Sigmoid colon (tissue), 4 donors: ENCODE measurements around the gene CTAGE8.
"Not testable (repeated sequence)": the region's sequence is repeated elsewhere in the genome, so short reads cannot be mapped to it uniquely, and the experiment has no call there.

Experiments used
- EP300 ChIP-seq, 4 donors: sonication (generic); formaldehyde crosslinking; IDR thresholded peaks; one replicate each; pipeline ENCODE4 v1.6.1; 2017; ENCODE audit warnings: antibody characterized with exemption in 4 of 4
- POLR2A ChIP-seq, 2 donors: fragments of 450-650 bp; IDR thresholded peaks; one replicate each; pipeline ENCODE4 v1.6.1; 2016; ENCODE audit warnings: antibody characterized with exemption in 2 of 2, mild to moderate bottlenecking in 2 of 2, moderate library complexity in 2 of 2
- TF ChIP-seq, protein P1 (sequence below), 4 experiments: fragments of 450-650 bp in 3 of 4; fragments of 200-600 bp in 1 of 4; IDR thresholded peaks; one replicate each; pipeline ENCODE4 v1.5.1; 2016 to 2019; ENCODE audit warnings: antibody characterized with exemption in 4 of 4, mild to moderate bottlenecking in 3 of 4, moderate library complexity in 2 of 4

DNA sequence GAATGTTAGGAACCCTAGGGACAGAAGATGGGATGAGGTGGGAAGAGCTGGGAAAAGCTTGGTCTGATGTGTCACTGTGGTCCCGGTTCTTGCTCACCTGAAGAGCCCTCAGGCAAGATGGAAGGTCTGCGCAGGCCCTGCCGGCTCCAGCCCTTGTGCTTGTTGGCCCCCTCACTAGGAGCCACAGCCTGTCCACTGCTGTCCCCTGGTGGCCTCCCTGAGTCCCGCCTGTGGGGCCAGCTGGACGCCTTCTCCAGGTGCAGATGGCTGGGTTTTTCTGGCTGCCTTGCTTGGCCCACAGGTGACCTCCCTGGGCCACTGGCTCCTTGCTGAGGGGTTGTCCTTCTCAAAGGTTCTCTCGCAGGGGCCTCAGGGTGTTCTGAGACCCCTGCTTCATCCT lies 14.6 kb upstream of the CTAGE8 start:
- not testable (repeated sequence) for TF ChIP-seq EP300, POLR2A (IDR thresholded peaks at IDR 0.05)
- TF ChIP-seq, protein P1, sequence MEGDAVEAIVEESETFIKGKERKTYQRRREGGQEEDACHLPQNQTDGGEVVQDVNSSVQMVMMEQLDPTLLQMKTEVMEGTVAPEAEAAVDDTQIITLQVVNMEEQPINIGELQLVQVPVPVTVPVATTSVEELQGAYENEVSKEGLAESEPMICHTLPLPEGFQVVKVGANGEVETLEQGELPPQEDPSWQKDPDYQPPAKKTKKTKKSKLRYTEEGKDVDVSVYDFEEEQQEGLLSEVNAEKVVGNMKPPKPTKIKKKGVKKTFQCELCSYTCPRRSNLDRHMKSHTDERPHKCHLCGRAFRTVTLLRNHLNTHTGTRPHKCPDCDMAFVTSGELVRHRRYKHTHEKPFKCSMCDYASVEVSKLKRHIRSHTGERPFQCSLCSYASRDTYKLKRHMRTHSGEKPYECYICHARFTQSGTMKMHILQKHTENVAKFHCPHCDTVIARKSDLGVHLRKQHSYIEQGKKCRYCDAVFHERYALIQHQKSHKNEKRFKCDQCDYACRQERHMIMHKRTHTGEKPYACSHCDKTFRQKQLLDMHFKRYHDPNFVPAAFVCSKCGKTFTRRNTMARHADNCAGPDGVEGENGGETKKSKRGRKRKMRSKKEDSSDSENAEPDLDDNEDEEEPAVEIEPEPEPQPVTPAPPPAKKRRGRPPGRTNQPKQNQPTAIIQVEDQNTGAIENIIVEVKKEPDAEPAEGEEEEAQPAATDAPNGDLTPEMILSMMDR (IDR thresholded peaks at IDR 0.05), result not testable (repeated sequence)
